Stomach (tissue), 9 donors: ENCODE data around the gene INTS12. TPM values are rescaled to one million over a fixed set of nuclear protein-coding genes. Genes with fewer than 3 reads are reported as not detected.
"Not testable (repeated sequence)": the region's sequence is repeated elsewhere in the genome, so short reads cannot be mapped to it uniquely, and the experiment has no call there.

Source experiments
- DNase-seq, 2 donors: peaks; one replicate each; pipeline versions ENCODE4 v3.0.0 to v3.0.0-alpha.2; 2013 to 2019
- H3K27ac ChIP-seq, 5 donors: fragments of 200-600 bp in 4 of 5; sonication (generic) in 4 of 5; one replicate each; pipeline ENCODE4 v1.5.1; 2013 to 2019; ENCODE audit warnings: mild to moderate bottlenecking in 1 of 5, moderate library complexity in 1 of 5
- H3K27me3 ChIP-seq, 3 donors: fragments of 200-600 bp; sonication (generic); one replicate each; pipeline ENCODE4 v1.5.1; 2017 to 2019; ENCODE audit warnings: mixed run types in 1 of 3
- H3K36me3 ChIP-seq, 4 donors: fragments of 200-600 bp; sonication (generic); 1 replicate in 3 of 4; 2 replicates in 1 of 4; pipeline ENCODE4 v1.5.1; 2016 to 2019
- H3K4me1 ChIP-seq, 4 donors: fragments of 200-600 bp; sonication (generic); one replicate each; pipeline ENCODE4 v1.5.1; 2016 to 2019
- H3K4me3 ChIP-seq, 4 donors: fragments of 200-600 bp; sonication (generic) in 3 of 4; one replicate each; pipeline ENCODE4 v1.5.1; 2016 to 2019; ENCODE audit warnings: mild to moderate bottlenecking in 1 of 4
- H3K9me3 ChIP-seq, 4 donors: fragments of 200-600 bp; sonication (generic); one replicate each; pipeline ENCODE4 v1.5.1; 2016 to 2019
- CTCF ChIP-seq, 7 experiments: fragments of 450-650 bp in 4 of 7; fragments of 200-600 bp in 3 of 7; sonication (generic) in 3 of 7; IDR thresholded peaks; one replicate each; pipeline ENCODE4 v1.5.1; 2016 to 2019; ENCODE audit warnings: antibody characterized with exemption in 7 of 7, control low read depth in 2 of 7, mild to moderate bottlenecking in 1 of 7
- EP300 ChIP-seq: sonication (generic); formaldehyde crosslinking; IDR thresholded peaks from one replicate; pipeline ENCODE4 v1.6.1; 2017; ENCODE audit warnings: antibody characterized with exemption
- POLR2A ChIP-seq, 4 donors: fragments of 450-650 bp; IDR thresholded peaks; one replicate each; pipeline ENCODE4 v1.6.1; 2016; ENCODE audit warnings: antibody characterized with exemption in 4 of 4, control low read depth in 2 of 4, mild to moderate bottlenecking in 1 of 4, moderate library complexity in 1 of 4
- POLR2AphosphoS5 ChIP-seq, 3 donors: sonication (generic); formaldehyde crosslinking; IDR thresholded peaks; one replicate each; pipeline ENCODE4 v1.6.1; 2016; ENCODE audit warnings: antibody characterized with exemption in 3 of 3
- WGBS, 5 donors: extraction: QIAGEN DNeasy Blood & Tissue Kit in 3 of 5; methylation state at CpG; one replicate each; pipeline versions ENCODE4 v1.1.5 to v1.1.7; 2013 to 2018; 5-methylcytosine and 5-hydroxymethylcytosine counted together
- intact Hi-C: fragments of 100-400 bp; cut with DNase I; formaldehyde crosslinking; loops from one replicate; pipeline ENCODE4 v1.15.1; 2023; ENCODE audit warnings: low total_unique reads
- polyA plus RNA-seq, 3 donors: library from polyadenylated mRNA; stranded (reverse); fragments of 200-250 nt; gene quantifications; one replicate each; pipeline ENCODE4 v1.2.3, GENCODE V29; 2013
- total RNA-seq, 5 donors: library from RNA; depleted of rRNA; stranded (reverse); fragments of >200 nt; gene quantifications; one replicate each; pipeline versions ENCODE4 v1.1.0 to v1.2.3, GENCODE V29; 2014 to 2016
- donor health status: healthy with polysubstance abuse.
- donor health status: Bipolar disorder and iron deficiency.
- donor health status: healthy.

The INTS12 gene
- total and polyA plus RNA-seq, 8 donors = 8.7 to 35.7 (median 16.9) TPM

GRCh38 chr4:105751718-105752299, 43.3 kb upstream of the INTS12 start:
- TF ChIP-seq CTCF (IDR thresholded peaks at IDR 0.05) (no peak), EP300 (no peak), POLR2A (IDR thresholded peaks at IDR 0.05) (no peak), POLR2AphosphoS5 (IDR thresholded peaks at IDR 0.05) (no peak)
- H3K36me3 ChIP-seq = peaks cover 0 to 9% (median 3%) of the 10 kb centered on the region in 4 donors
- no peaks in the 10 kb centered on the region for H3K4me1 ChIP-seq
- H3K9me3 ChIP-seq = no peaks in the 10 kb centered on the region
- DNase-seq = no peak
- H3K27ac ChIP-seq = no peak overlapping the region
- H3K27me3 ChIP-seq = no peaks in the 10 kb centered on the region
- intact Hi-C loops = no loop called here
- WGBS, 5 donors = 41 to 61% (median 47%) methylated on average over 2 of the region's 2 CpGs
- H3K4me3 ChIP-seq = no peak overlapping the region

GRCh38 chr4:105748222-105748621, 39.7 kb upstream of the INTS12 start:
- DNase-seq = no peak
- intact Hi-C loops = no loop called here
- Histone ChIP-seq H3K4me3 (no peak overlapping the region), H3K4me1 (no peaks in the 10 kb centered on the region), H3K27me3 (no peaks in the 10 kb centered on the region), H3K36me3 (peaks cover 0 to 9% (median 4%) of the 10 kb centered on the region in 4 donors), H3K27ac (no peak overlapping the region), H3K9me3 (no peaks in the 10 kb centered on the region)
- 91 to 96% (median 96%) methylated on average over 3 of the region's 3 CpGs for WGBS, 5 donors
- TF ChIP-seq CTCF (IDR thresholded peaks at IDR 0.05) (no peak), EP300 (no peak), POLR2A (IDR thresholded peaks at IDR 0.05) (no peak), POLR2AphosphoS5 (IDR thresholded peaks at IDR 0.05) (no peak)

- no peak for TF ChIP-seq POLR2AphosphoS5 (IDR thresholded peaks at IDR 0.05)
- no peak overlapping the region for H3K27ac ChIP-seq
- 72 to 80% (median 75%) methylated on average over 2 of the region's 2 CpGs for WGBS, 5 donors
- H3K4me1 ChIP-seq = no peaks in the 10 kb centered on the region
- intact Hi-C loops = no loop called here
- H3K9me3 ChIP-seq = peaks cover 0 to 21% (median 7%) of the 10 kb centered on the region in 4 donors
- no peaks in the 10 kb centered on the region for H3K27me3 ChIP-seq
- no peak overlapping the region for H3K4me3 ChIP-seq
- peaks cover 0 to 26% (median 11%) of the 10 kb centered on the region in 4 donors for H3K36me3 ChIP-seq
- no peak for DNase-seq
These were observed 33.1 kb upstream of the INTS12 start for GRCh38 chr4:105741548-105741947.

GRCh38 chr4:105735217-105735616, 26.7 kb upstream of the INTS12 start:
- Histone ChIP-seq H3K36me3 (peaks cover 6 to 51% (median 34%) of the 10 kb centered on the region in 4 donors), H3K9me3 (peaks cover 0 to 39% (median 19%) of the 10 kb centered on the region in 4 donors)
- H3K27me3 ChIP-seq, H3K4me1 ChIP-seq, H3K27ac ChIP-seq, H3K4me3 ChIP-seq, DNase-seq, intact Hi-C loops: not testable (repeated sequence)
- 89 to 98% (median 97%) methylated on average over 10 of the region's 10 CpGs for WGBS, 5 donors

GRCh38 chr4:105729895-105730294, 21.4 kb upstream of the INTS12 start:
- H3K27me3 ChIP-seq, H3K27ac ChIP-seq, H3K9me3 ChIP-seq, DNase-seq, H3K4me1 ChIP-seq, intact Hi-C loops, H3K4me3 ChIP-seq: not testable (repeated sequence)
- H3K36me3 ChIP-seq = peaks cover 0 to 52% (median 20%) of the 10 kb centered on the region in 4 donors
- WGBS, 5 donors = 96 to 100% (median 98%) methylated on average over 4 of the region's 4 CpGs

GRCh38 chr4:105725623-105726022, 17.1 kb upstream of the INTS12 start:
- Histone ChIP-seq H3K9me3 (no peaks in the 10 kb centered on the region), H3K36me3 (peaks cover 0 to 36% (median 9%) of the 10 kb centered on the region in 4 donors), H3K4me3 (no peak overlapping the region), H3K4me1 (no peaks in the 10 kb centered on the region), H3K27ac (no peak overlapping the region), H3K27me3 (no peaks in the 10 kb centered on the region)
- intact Hi-C loops = no loop called here
- WGBS, 5 donors = 94 to 98% (median 96%) methylated on average over 2 of the region's 2 CpGs
- no peak for TF ChIP-seq POLR2A (IDR thresholded peaks at IDR 0.05)
- no peak for TF ChIP-seq CTCF (IDR thresholded peaks at IDR 0.05)
- no peak for TF ChIP-seq EP300
- DNase-seq = no peak
